Measurements from ENCODE around the gene XYLT1. TPM values are rescaled to one million over a fixed set of nuclear protein-coding genes. Genes with fewer than 3 reads are reported as not detected.

The XYLT1 gene
- total and polyA plus RNA-seq, 2 experiments from 2014 or later, result 4.5 to 26.3 TPM

GRCh38 chr16:17320009-17320408 is 150.8 kb downstream of the XYLT1 start:
- Histone ChIP-seq H3K79me2 (ENCODE audit: insufficient read depth) (peaks cover 93% of the 10 kb centered on the region), H3K4me2 (ENCODE audit: unreplicated experiment) (no peak overlapping the region), H3K9me3 (ENCODE audit: low read depth) (no peaks in the 10 kb centered on the region), H3K9ac (no peak overlapping the region), H2AFZ (no peak overlapping the region), H3K27me3 (replicated peaks; ENCODE audit: insufficient read depth) (no peaks in the 10 kb centered on the region), H3K27ac (peak overlapping the region; percentile 69), H3K9me2 (ENCODE audit: insufficient read depth) (no peaks in the 10 kb centered on the region), H3K4me1 (ENCODE audit: insufficient read depth) (peaks cover 15% of the 10 kb centered on the region), H3K36me3 (ENCODE audit: low read depth) (no peaks in the 10 kb centered on the region), H3F3A (ENCODE audit: insufficient read depth) (peaks cover 35% of the 10 kb centered on the region), H3K4me3 (no peak overlapping the region), H4K20me1 (ENCODE audit: insufficient read depth) (no peaks in the 10 kb centered on the region)
- in situ Hi-C loops (cut with MboI), result no loop called here
- no peak for DNase-seq
- WGBS, 2 experiments (ENCODE audit: low coverage in 1 of 2, low lambda C conversion rate in 2 of 2, missing lambda C conversion rate in 2 of 2), result 81 to 84% methylated on average over 3 of the region's 3 CpGs
- TF ChIP-seq EZH2phosphoT487 (IDR thresholded peaks at IDR 0.05; ENCODE audit: insufficient read depth, low read depth) (no peak), EZH2 (IDR thresholded peaks at IDR 0.05; ENCODE audit: insufficient read depth, poor library complexity, severe bottlenecking) (no peak)

GRCh38 chr16:17318238-17318637 is 152.5 kb downstream of the XYLT1 start:
- Histone ChIP-seq H3K4me3 (no peak overlapping the region), H3K79me2 (ENCODE audit: insufficient read depth) (peaks cover 96% of the 10 kb centered on the region), H3K36me3 (ENCODE audit: low read depth) (no peaks in the 10 kb centered on the region), H3K9ac (peak overlapping the region; percentile 15; the same call in 1 of the 2 replicates), H3F3A (ENCODE audit: insufficient read depth) (peaks cover 39% of the 10 kb centered on the region), H3K27ac (peak overlapping the region; percentile 69), H3K4me2 (ENCODE audit: unreplicated experiment) (no peak overlapping the region), H2AFZ (no peak overlapping the region), H4K20me1 (ENCODE audit: insufficient read depth) (no peaks in the 10 kb centered on the region), H3K4me1 (ENCODE audit: insufficient read depth) (peaks cover 19% of the 10 kb centered on the region), H3K27me3 (replicated peaks; ENCODE audit: insufficient read depth) (no peaks in the 10 kb centered on the region), H3K9me3 (ENCODE audit: low read depth) (no peaks in the 10 kb centered on the region), H3K9me2 (ENCODE audit: insufficient read depth) (no peaks in the 10 kb centered on the region)
- DNase-seq, result peak; percentile 67
- TF ChIP-seq EZH2 (IDR thresholded peaks at IDR 0.05; ENCODE audit: insufficient read depth, poor library complexity, severe bottlenecking) (no peak), EZH2phosphoT487 (IDR thresholded peaks at IDR 0.05; ENCODE audit: insufficient read depth, low read depth) (no peak)
- in situ Hi-C loops (cut with MboI), result no loop called here
- 44 to 54% methylated on average over 5 of the region's 5 CpGs for WGBS, 2 experiments (ENCODE audit: low coverage in 1 of 2, low lambda C conversion rate in 2 of 2, missing lambda C conversion rate in 2 of 2)

- Histone ChIP-seq H3K4me3 (no peak overlapping the region), H3K79me2 (ENCODE audit: insufficient read depth) (peaks cover 94% of the 10 kb centered on the region), H3K27ac (no peak overlapping the region), H3K27me3 (replicated peaks; ENCODE audit: insufficient read depth) (no peaks in the 10 kb centered on the region), H4K20me1 (ENCODE audit: insufficient read depth) (no peaks in the 10 kb centered on the region), H3K36me3 (ENCODE audit: low read depth) (no peaks in the 10 kb centered on the region), H3K9me3 (ENCODE audit: low read depth) (no peaks in the 10 kb centered on the region), H3K4me1 (ENCODE audit: insufficient read depth) (peaks cover 22% of the 10 kb centered on the region), H3K9ac (no peak overlapping the region), H3F3A (ENCODE audit: insufficient read depth) (peaks cover 39% of the 10 kb centered on the region; the same call in 1 of the 2 replicates), H3K9me2 (ENCODE audit: insufficient read depth) (no peaks in the 10 kb centered on the region), H3K4me2 (ENCODE audit: unreplicated experiment) (no peak overlapping the region), H2AFZ (no peak overlapping the region)
- WGBS, 2 experiments (ENCODE audit: low coverage in 1 of 2, low lambda C conversion rate in 2 of 2, missing lambda C conversion rate in 2 of 2), result 91 to 95% methylated on average over 4 of the region's 4 CpGs
- DNase-seq, result no peak
- no peak for TF ChIP-seq EZH2phosphoT487 (IDR thresholded peaks at IDR 0.05; ENCODE audit: insufficient read depth, low read depth)
- TF ChIP-seq EZH2 (IDR thresholded peaks at IDR 0.05; ENCODE audit: insufficient read depth, poor library complexity, severe bottlenecking), result no peak
- in situ Hi-C loops (cut with MboI), result no loop called here
Observed at GRCh38 chr16:17316005-17316404, 154.8 kb downstream of the XYLT1 start.

- H3K9ac ChIP-seq, result peak overlapping the region; percentile 5; the same call in 1 of the 2 replicates
- peaks cover 94% of the 10 kb centered on the region for H3K79me2 ChIP-seq (ENCODE audit: insufficient read depth)
- in situ Hi-C loops (cut with MboI), result no loop called here
- no peaks in the 10 kb centered on the region for H3K9me2 ChIP-seq (ENCODE audit: insufficient read depth)
- H2AFZ ChIP-seq, result no peak overlapping the region
- no peaks in the 10 kb centered on the region for H4K20me1 ChIP-seq (ENCODE audit: insufficient read depth)
- DNase-seq, result no peak
- WGBS, 2 experiments (ENCODE audit: low coverage in 1 of 2, low lambda C conversion rate in 2 of 2, missing lambda C conversion rate in 2 of 2), result 61 to 66% methylated on average over 7 of the region's 7 CpGs
- TF ChIP-seq EZH2phosphoT487 (IDR thresholded peaks at IDR 0.05; ENCODE audit: insufficient read depth, low read depth) (no peak), EZH2 (IDR thresholded peaks at IDR 0.05; ENCODE audit: insufficient read depth, poor library complexity, severe bottlenecking) (no peak)
- peak overlapping the region; percentile 33 for H3K27ac ChIP-seq
- peaks cover 27% of the 10 kb centered on the region; the same call in 1 of the 2 replicates for H3F3A ChIP-seq (ENCODE audit: insufficient read depth)
- H3K4me2 ChIP-seq (ENCODE audit: unreplicated experiment), result no peak overlapping the region
- H3K27me3 ChIP-seq (replicated peaks; ENCODE audit: insufficient read depth), result no peaks in the 10 kb centered on the region
- peaks cover 13% of the 10 kb centered on the region for H3K4me1 ChIP-seq (ENCODE audit: insufficient read depth)
- no peak overlapping the region for H3K4me3 ChIP-seq
- no peaks in the 10 kb centered on the region for H3K36me3 ChIP-seq (ENCODE audit: low read depth)
- no peaks in the 10 kb centered on the region for H3K9me3 ChIP-seq (ENCODE audit: low read depth)
Observed at GRCh38 chr16:17313793-17314547, 156.8 kb downstream of the XYLT1 start.
